OCI-LY1 (cell line): ENCODE data around the gene EFCC1.

Source experiments
- H2AFZ ChIP-seq: fragments of 200-600 bp; sonication (generic), shearing (Covaris generic); 2 replicates; pipeline ENCODE4 v1.6.0; 2014; ENCODE audit warnings: antibody characterized with exemption, mild to moderate bottlenecking, low read length
- H3F3A ChIP-seq: fragments of 200-600 bp; sonication (generic), shearing (Covaris generic); 2 replicates; pipeline ENCODE4 v1.6.0; 2014; ENCODE audit warnings: mild to moderate bottlenecking, antibody characterized with exemption, low read length, moderate library complexity; ENCODE audit not compliant: insufficient read depth
- H3K27ac ChIP-seq: fragments of 200-600 bp; sonication (generic); 2 replicates; pipeline ENCODE4 v1.5.1; 2014; ENCODE audit warnings: low read length, mixed run types, mild to moderate bottlenecking, low read depth; ENCODE audit not compliant: poor library complexity, severe bottlenecking
- H3K27me3 ChIP-seq: fragments of 200-600 bp; sonication (generic); 2 replicates; pipeline ENCODE4 v1.6.0; 2014; ENCODE audit warnings: antibody characterized with exemption, mild to moderate bottlenecking, low read length, moderate library complexity; ENCODE audit not compliant: insufficient read depth
- H3K36me3 ChIP-seq: fragments of 200-600 bp; sonication (generic); 2 replicates; pipeline ENCODE4 v1.6.1; 2014; ENCODE audit warnings: mild to moderate bottlenecking, antibody characterized with exemption, low read length, moderate library complexity, mixed read lengths; ENCODE audit not compliant: insufficient read depth
- H3K4me1 ChIP-seq: fragments of 200-600 bp; sonication (generic); 2 replicates; pipeline ENCODE4 v1.5.1; 2014; ENCODE audit warnings: mild to moderate bottlenecking, low read length, moderate library complexity; ENCODE audit not compliant: insufficient read depth, severe bottlenecking
- H3K4me2 ChIP-seq: fragments of 200-600 bp; sonication (generic), shearing (Covaris generic); 2 replicates; pipeline ENCODE4 v1.6.1; 2014; ENCODE audit warnings: low read length
- H3K4me3 ChIP-seq: fragments of 200-600 bp; sonication (generic); 2 replicates; pipeline ENCODE4 v1.5.1; 2014; ENCODE audit warnings: low read length, low read depth, mild to moderate bottlenecking, mixed read lengths; ENCODE audit not compliant: poor library complexity, severe bottlenecking
- H3K79me2 ChIP-seq: fragments of 200-600 bp; shearing (Covaris generic); 2 replicates; pipeline ENCODE4 v1.6.1; 2016; ENCODE audit warnings: mixed run types, low read length, mixed read lengths; ENCODE audit not compliant: insufficient read depth
- H3K9ac ChIP-seq: fragments of 200-600 bp; sonication (generic), shearing (Covaris generic); 2 replicates; pipeline ENCODE4 v1.6.1; 2014; ENCODE audit warnings: mild to moderate bottlenecking, low read length, mixed read lengths
- H3K9me2 ChIP-seq: fragments of 200-600 bp; sonication (generic), shearing (Covaris generic); 2 replicates; pipeline ENCODE4 v1.6.1; 2014; ENCODE audit warnings: low read depth, mild to moderate bottlenecking, low read length, mixed read lengths
- H3K9me3 ChIP-seq: fragments of 200-600 bp; shearing (Covaris generic); 2 replicates; pipeline ENCODE4 v1.6.1; 2014; ENCODE audit warnings: low read length, mixed read lengths
- H4K20me1 ChIP-seq: fragments of 200-600 bp; sonication (generic), shearing (Covaris generic); 2 replicates; pipeline ENCODE4 v1.6.0; 2016; ENCODE audit warnings: mild to moderate bottlenecking, low read length; ENCODE audit not compliant: insufficient read depth
- EZH2 ChIP-seq: fragments of 200-600 bp; sonication (generic), shearing (Covaris generic); IDR thresholded peaks from 2 replicates; pipeline ENCODE4 v1.8.0; 2017; ENCODE audit warnings: borderline replicate concordance, mixed run types, mild to moderate bottlenecking, antibody characterized with exemption, low read length, moderate library complexity, mixed read lengths
- TF ChIP-seq, protein P1 (sequence below): fragments of 200-600 bp; sonication (generic), shearing (Covaris generic); IDR thresholded peaks from 2 replicates; pipeline ENCODE4 v1.5.1; 2017; ENCODE audit warnings: mild to moderate bottlenecking, antibody characterized with exemption, low read length, moderate library complexity, mixed read lengths

EFCC1 gene

DNA sequence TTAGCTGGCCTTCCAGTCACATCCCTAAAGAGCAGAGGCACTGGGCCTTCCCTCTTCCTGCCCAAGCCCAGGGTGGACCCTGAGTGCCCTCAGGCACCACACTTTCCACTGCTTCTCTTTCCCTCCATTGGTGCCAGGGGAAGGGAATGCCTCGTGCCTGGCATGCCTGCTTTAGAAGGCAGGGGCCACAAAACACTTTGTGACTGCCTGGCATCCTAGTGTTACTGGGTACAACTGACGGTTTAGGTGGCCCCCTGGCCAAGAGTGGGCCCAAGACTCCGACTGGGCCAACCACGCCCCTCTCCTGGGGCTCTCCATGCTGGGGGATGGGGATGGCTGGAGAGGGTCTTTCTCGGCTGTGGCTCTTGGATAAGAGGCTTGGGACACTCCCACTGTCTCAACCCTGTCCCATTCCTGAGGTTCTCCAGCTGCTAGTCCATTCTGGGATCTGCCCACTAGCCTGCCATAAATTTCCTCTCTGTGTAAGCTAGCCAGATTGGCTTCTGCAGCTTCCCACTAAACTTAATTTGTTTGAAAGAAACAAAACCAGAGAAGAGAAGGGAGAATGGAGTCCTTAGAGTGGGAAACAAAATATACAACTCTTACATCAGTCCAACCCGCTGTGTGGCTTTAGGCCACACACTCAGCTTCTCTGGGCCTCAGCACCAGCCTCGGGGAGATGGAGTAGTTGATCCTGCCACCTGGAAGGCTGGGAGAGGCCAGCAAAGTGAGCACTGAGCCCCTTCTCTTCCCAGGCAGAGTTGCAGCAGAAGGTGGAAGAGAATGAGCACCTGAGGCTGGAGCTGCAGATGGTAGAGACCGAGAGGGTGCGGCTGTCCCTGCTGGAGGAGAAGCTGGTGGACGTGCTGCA lies 35.4 kb downstream of the EFCC1 start:
- Histone ChIP-seq H3K4me2 (no peak overlapping the region), H3K4me3 (no peak overlapping the region)

DNA sequence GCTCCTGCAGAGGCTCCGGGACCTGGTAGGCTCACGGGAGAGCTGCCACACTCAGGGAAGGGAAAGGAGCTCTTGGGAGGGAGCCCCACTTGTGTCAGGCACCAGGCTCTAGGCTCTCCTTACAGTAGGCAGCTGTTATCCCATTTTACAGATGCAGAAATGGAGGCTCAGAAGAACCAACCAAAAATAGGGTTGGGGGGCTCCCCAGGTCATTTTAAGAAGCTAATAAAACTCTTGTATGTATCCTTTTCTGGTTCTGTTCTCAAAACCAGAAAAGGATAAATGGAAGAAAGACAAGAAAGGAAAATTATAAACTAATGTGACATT lies 36.0 kb downstream of the EFCC1 start:
- Histone ChIP-seq H3K4me2 (no peak overlapping the region), H3K27ac (no peak overlapping the region), H3K4me3 (no peak overlapping the region), H3K9ac (no peak overlapping the region), H3K4me1 (no peaks in the 10 kb centered on the region), H3F3A (no peaks in the 10 kb centered on the region), H3K79me2 (no peaks in the 10 kb centered on the region), H3K27me3 (peaks cover 13% of the 10 kb centered on the region), H3K36me3 (no peaks in the 10 kb centered on the region), H4K20me1 (no peaks in the 10 kb centered on the region), H3K9me3 (no peaks in the 10 kb centered on the region), H2AFZ (no peak overlapping the region), H3K9me2 (no peaks in the 10 kb centered on the region)
- TF ChIP-seq, protein P1, sequence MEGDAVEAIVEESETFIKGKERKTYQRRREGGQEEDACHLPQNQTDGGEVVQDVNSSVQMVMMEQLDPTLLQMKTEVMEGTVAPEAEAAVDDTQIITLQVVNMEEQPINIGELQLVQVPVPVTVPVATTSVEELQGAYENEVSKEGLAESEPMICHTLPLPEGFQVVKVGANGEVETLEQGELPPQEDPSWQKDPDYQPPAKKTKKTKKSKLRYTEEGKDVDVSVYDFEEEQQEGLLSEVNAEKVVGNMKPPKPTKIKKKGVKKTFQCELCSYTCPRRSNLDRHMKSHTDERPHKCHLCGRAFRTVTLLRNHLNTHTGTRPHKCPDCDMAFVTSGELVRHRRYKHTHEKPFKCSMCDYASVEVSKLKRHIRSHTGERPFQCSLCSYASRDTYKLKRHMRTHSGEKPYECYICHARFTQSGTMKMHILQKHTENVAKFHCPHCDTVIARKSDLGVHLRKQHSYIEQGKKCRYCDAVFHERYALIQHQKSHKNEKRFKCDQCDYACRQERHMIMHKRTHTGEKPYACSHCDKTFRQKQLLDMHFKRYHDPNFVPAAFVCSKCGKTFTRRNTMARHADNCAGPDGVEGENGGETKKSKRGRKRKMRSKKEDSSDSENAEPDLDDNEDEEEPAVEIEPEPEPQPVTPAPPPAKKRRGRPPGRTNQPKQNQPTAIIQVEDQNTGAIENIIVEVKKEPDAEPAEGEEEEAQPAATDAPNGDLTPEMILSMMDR, result no peak
- no peak for TF ChIP-seq EZH2

More for the DNA sequence above, 35.4 kb downstream of the EFCC1 start:
- H3K36me3 ChIP-seq, result no peaks in the 10 kb centered on the region
- H3K4me1 ChIP-seq, result no peaks in the 10 kb centered on the region
- H3K27me3 ChIP-seq, result peaks cover 13% of the 10 kb centered on the region
- no peaks in the 10 kb centered on the region for H4K20me1 ChIP-seq
- no peaks in the 10 kb centered on the region for H3K9me2 ChIP-seq
- H3K9me3 ChIP-seq, result no peaks in the 10 kb centered on the region
- H2AFZ ChIP-seq, result no peak overlapping the region
- no peaks in the 10 kb centered on the region for H3K79me2 ChIP-seq
- H3K27ac ChIP-seq, result no peak overlapping the region
- TF ChIP-seq, protein P1, result no peak
- TF ChIP-seq EZH2, result no peak
- no peaks in the 10 kb centered on the region for H3F3A ChIP-seq
- H3K9ac ChIP-seq, result no peak overlapping the region

DNA sequence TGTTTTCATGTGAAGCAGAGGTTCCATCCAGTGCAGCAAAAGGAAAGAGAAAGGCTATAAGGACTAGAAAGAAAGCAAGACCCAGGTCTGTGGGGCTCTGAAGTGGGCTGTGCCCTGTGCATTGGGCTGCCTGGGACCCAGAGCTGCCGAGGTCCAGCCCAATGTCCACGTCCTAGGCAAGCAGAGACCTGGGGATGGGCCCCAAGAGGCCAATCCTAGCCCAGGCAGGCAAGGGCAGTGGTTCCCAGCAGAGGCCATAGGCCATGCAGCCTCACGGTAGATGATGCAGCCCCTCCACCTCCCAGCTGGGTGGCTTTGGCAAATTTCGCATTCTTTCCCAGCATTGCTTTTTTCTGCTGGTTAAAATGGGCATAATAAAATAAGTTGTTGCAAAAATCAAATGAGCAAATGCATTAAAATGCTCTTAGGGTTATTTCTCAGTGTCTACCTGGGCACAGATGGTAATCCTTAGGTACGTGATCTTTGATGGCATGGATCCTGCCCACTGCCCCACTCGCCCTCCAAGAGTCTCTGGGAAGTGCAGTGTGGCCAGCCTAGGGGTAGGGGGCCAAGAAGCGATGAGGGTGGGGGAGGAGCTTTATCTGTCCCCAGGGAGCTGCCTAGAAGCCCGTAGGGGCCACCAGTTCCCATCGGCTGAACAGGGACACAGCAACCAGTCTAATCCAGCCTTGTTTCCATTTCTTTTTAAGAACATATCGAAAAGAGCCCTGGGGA lies 37.2 kb downstream of the EFCC1 start:
- H3K4me3 ChIP-seq, result no peak overlapping the region
- no peak overlapping the region for H3K9ac ChIP-seq
- H3K4me1 ChIP-seq, result no peaks in the 10 kb centered on the region
- H3K4me2 ChIP-seq, result no peak overlapping the region
- H3K27me3 ChIP-seq, result peaks cover 13% of the 10 kb centered on the region
- H4K20me1 ChIP-seq, result no peaks in the 10 kb centered on the region
- H3K79me2 ChIP-seq, result no peaks in the 10 kb centered on the region
- H3K9me2 ChIP-seq, result no peaks in the 10 kb centered on the region
- no peaks in the 10 kb centered on the region for H3F3A ChIP-seq
- H3K9me3 ChIP-seq, result no peaks in the 10 kb centered on the region
- H3K36me3 ChIP-seq, result no peaks in the 10 kb centered on the region
- no peak for TF ChIP-seq EZH2
- TF ChIP-seq, protein P1, result no peak
- no peak overlapping the region for H3K27ac ChIP-seq
- H2AFZ ChIP-seq, result no peak overlapping the region
